Melanocyte of skin (primary cell): Measurements from ENCODE around the gene ZNRF2. TPM values are rescaled to one million over a fixed set of nuclear protein-coding genes. Genes with fewer than 3 reads are reported as not detected.

ENCODE experiments used
- small RNA-seq, 2 donors: library from RNA; depleted of rRNA; stranded (forward); fragments of <200 nt; gene quantifications; one replicate each; pipeline ENCODE3, GENCODE V24; 2012
- total RNA-seq, 2 donors: library from RNA; depleted of rRNA; stranded (reverse); fragments of >200 nt; gene quantifications; 2 replicates each; pipeline ENCODE4 v1.2.3, GENCODE V29; 2012

The ZNRF2 gene
- total RNA-seq, result 10 to 100 TPM; 16.0 to 18.2 TPM

DNA sequence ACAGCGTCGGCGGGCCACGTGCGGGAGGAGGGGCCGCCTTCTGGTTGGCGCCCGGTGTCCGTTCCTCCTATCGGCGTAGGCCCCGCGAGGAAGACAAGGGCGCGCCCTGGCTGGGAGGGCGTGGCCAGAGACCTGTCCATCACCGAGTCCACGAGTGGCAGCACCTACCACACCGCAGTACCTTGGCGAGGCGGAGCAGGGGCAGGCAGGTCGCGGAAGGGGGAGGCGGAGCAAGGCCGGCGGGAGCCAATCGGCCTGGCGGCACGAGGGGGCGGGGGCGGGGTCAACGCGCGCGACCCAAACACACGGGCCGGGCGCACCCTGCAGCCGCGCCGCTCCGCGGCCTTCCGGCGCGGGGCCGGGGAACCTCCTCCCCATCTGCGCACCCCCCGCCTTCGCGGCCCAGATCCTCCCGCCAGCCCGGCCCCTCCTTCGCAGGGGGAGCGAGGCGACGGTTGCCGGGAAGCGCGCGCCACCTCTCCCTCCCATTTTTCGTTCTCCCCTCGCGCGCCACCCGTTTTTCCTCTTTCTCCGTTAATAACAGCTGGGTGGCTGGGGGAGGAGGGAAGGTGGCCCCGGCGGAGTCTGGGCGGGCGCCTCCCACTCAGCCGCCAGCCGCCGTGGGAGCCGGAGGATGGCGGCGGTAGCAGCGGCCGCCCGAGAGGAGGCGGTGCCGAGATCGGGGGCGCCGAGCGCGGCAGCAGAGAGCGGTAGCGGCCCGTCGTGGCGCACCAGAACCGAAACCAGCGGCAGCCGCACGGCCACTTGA, at the start of gene ZNRF2:
TSS of gene ZNRF2 (plus strand) at position 300 of the 769 bp plus-strand sequence. CDS start 761 bp downstream, outside the sequence.

Small RNA genes within 50 kb of the gene (small RNA-seq; reads per million reads assigned to genes)
- gene MIR550A1, result 0 reads per million in 2 donors

Other genes with a start within 250 kb of the ZNRF2 start
- 10 to 100 TPM; 18.6 to 28.9 TPM for gene MTURN, start 149.6 kb upstream of the ZNRF2 start, total RNA-seq
- 10 to 100 TPM in 1 of 2 donors, 1 to 10 TPM in 1; 9.6 to 13.0 TPM for gene NOD1, start 194.2 kb downstream of the ZNRF2 start, total RNA-seq
- gene GGCT, start 220.2 kb downstream of the ZNRF2 start, total RNA-seq, result 10 to 100 TPM; 28.2 to 45.6 TPM